Right renal cortex interstitium (tissue), 3 donors: ENCODE measurements around the gene RAI14. TPM values are rescaled to one million over a fixed set of nuclear protein-coding genes. Genes with fewer than 3 reads are reported as not detected.
"Not testable (repeated sequence)": the region's sequence is repeated elsewhere in the genome, so short reads cannot be mapped to it uniquely, and the experiment has no call there.

Experiments
- DNase-seq, 3 donors: peaks; one replicate each; pipeline ENCODE4 v3.0.0-alpha.2; 2013; ENCODE audit warnings: low read depth in 3 of 3, low spot score in 2 of 3
- polyA plus RNA-seq, 3 donors: library from polyadenylated mRNA; unstranded; fragments of 120-200 nt; gene quantifications; one replicate each; pipeline ENCODE4 v1.2.1, GENCODE V29; 2013; ENCODE audit not compliant: insufficient read length in 3 of 3

The RAI14 gene
- polyA plus RNA-seq, 3 donors, result 89.6 to 103 (median 100.0) TPM

DNA sequence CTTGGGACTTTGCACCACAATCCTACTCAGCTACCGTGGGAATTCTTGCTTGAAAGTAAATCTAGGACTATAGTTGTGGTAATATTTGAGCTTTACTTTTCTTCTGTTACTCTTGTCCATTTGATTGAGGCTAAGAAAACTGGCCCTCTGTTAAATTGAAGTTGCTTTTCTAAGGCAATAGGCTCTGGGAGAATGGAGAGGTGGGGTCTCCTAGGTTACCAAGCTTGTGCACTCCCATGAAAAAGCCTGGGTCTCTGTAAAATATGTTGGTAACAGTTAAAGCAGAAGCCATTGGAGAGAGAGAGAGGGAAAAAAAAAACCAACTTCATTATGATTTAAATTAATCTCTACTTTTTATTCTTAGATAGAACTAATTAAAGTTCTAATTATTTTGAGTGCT is 68.6 kb downstream of the RAI14 start:
- no peak for DNase-seq

- not testable (repeated sequence) for DNase-seq
Measured at GRCh38 chr5:34727166-34727749, 71.1 kb downstream of the RAI14 start.

DNA sequence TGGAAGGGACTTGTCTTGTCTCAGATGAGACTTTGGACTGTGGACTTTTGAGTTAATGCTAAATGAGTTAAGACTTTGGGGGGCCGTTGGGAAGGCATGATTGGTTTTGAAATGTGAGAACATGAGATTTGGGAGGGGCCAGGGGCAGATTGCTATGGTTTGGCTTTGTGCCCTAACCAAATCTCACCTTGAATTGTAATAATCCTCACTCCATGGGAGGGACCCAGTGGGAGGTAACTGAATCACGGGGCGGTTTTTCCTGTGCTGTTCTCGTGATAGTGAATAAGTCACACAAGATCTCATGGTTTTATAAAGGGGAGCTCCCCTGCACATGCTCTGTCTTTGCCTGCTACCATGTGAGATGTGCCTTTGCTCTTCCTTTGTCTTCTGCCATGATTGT is 72.1 kb downstream of the RAI14 start:
- DNase-seq, result no peak

DNA sequence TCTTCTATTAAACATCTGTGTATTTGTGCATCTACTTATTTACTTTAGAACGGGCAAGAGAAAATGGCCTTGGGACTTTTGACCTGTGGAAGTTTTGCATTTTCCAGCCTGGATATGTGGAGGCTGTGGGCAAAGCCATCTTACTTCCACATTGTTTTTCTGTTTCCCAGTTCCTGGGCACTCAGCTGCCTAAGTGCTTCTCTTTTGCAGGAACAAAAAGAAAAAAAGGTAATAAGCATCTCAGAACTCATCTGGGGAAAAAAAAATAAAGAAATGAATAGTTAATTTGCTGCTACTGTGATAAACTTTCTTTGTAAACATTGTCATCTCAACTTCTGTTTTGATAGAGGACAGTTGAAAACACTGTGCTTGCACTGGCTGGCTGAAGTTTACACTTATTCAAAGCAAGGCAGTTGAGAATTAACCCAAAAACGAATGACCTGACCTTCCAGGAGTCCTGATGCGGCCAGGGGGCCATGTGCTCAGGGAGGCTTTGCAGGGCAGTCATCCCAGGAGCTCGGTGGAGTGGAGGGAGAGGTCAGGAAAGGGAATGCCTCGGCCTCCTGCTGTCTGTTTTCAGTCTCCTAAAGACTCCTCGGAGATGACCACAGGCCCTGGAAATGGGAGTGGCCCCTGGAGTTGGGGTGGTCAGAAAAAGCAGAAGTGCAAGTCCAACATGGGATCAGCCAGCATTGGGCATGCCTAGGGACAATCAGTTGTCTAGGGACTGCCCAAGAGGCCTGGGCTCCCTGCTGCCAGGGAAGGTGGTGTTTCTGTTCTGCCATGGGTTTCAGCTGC is 75.5 kb downstream of the RAI14 start:
- no peak for DNase-seq

- no peak for DNase-seq
Measured at GRCh38 chr5:34734326-34734725, 78.2 kb downstream of the RAI14 start.

GRCh38 chr5:34735491-34736426 is 79.6 kb downstream of the RAI14 start:
- DNase-seq, result no peak

- DNase-seq, result no peak
Measured at GRCh38 chr5:34736445-34737115, 80.5 kb downstream of the RAI14 start.

GRCh38 chr5:34737731-34738130 is 81.6 kb downstream of the RAI14 start:
- no peak for DNase-seq

DNA sequence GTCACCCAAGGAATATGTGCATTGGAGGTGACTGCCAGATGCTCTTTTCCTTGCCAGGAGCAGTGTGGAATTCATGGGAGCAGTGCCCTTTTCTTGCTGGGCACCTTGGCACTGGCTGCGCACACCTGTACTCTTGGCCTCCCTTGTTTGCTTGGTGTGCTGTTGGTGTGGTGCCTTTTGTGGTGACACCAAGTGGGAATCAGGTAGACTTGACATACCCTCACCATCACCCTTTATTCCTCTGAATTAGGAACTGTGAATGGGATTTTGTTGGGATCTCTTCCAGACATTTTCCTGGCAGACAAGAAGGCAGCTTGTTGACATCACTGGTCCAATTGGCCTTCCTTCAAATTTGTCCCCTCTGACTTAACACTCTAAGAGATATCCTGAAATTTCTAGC is 82.3 kb downstream of the RAI14 start:
- no peak for DNase-seq

GRCh38 chr5:34740389-34740806 is 84.3 kb downstream of the RAI14 start:
- DNase-seq, result peak in 2 of 3 donors; percentile 55 to 61

- no peak for DNase-seq
Measured at GRCh38 chr5:34742061-34742460, 85.9 kb downstream of the RAI14 start.

DNA sequence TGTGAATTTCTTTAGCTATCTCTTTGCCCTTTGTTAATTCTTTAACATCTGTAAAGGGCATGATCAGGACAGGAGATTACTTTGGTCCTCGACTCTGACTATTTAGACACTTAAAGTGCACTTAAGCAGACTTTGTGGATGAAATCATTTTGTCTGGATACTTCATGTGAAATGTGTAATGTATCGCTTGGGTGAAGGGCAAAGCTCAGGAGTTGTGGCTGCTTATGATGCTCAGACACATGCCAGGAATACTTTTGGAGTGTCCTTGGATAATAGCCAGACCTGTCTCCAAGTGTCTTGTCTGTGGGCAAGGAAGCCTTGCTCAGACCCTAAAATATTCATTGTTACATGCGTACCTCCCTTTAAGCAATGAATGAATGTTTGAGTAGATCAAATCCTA is 87.8 kb downstream of the RAI14 start:
- DNase-seq, result no peak

DNA sequence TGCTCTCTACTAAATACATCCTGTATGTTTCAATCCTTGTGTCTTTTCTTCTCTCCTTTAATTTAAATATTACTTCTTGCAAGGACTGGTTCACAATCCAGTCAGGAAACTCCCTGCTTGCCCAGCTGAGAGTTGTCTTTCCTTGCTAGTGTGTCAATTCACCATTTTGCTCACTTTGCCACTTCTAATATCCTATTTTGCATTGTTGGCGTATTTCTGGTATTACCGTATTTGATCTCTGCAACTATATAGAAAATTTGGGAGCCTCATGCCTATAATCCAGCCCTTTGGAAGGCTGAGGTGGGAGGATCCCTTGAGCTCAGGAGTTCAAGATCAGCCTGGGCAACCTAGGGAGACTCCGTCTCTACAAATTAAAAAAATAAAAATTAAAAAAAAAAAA is 92.3 kb downstream of the RAI14 start:
- no peak for DNase-seq

DNA sequence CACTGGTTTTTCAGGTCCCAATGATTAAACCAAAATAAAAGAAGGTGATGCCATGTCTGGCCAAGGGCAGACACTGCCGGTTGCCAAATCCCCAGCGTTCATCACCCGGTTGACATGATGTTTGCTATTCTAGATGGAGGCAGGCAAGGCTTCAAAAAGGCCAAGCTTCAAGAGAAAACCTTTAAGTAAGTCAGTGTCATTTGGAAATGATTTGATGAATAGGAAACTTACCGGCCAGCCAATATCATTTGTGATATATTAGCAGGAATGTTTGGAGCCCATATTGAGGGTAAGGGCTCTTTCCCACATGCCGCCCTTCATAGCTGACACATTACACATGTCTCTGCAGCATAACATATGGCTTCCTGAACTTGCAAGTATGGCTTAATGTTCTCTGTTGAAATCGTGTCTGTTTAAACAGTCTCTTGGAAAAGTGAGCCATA is 93.3 kb downstream of the RAI14 start:
- DNase-seq, result no peak

GRCh38 chr5:34750206-34750605 is 94.1 kb downstream of the RAI14 start:
- no peak for DNase-seq

GRCh38 chr5:34751807-34752736 is 95.9 kb downstream of the RAI14 start:
- DNase-seq, result no peak

- not testable (repeated sequence) for DNase-seq
Measured at GRCh38 chr5:34753236-34753635, 97.1 kb downstream of the RAI14 start.

GRCh38 chr5:34755926-34756325 is 99.8 kb downstream of the RAI14 start:
- DNase-seq, result no peak

DNA sequence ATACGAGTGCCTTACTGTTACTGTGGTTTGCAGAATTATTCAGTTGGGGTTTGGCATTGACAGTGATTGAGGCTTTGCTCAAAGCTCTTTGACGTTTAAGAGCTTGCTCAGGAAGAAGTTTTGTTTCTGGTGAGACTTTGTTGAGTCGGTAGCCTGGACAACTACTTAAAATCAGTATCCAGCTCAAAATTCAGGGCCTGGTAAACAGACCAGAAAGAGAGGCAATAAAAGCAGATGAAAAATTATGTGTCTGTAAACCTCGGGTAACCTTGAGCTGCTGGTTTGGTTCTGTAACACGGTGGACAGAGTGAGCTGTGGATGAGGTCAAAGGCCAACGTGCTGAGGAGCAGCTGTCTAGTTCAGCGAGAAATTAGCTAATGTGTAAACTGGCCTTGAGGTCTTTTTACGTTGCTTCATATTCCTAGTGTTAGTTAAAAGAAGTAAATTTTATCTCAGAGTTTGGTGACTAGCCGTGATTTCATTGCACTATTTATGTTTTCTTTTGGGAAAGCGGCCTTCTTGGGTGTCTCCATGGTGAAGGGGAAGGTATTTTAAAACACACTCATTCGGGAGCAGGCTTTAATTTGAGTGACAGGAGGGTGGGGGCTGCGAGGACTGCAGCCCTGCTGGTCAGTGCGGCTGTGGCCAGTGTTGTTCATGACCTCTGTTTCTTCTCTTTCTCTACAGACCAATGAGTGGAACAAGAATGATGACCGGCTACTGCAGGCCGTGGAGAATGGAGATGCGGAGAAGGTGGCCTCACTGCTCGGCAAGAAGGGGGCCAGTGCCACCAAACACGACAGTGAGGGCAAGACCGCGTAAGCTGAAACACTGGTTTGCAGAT is 100.9 kb downstream of the RAI14 start:
- DNase-seq, result peak; percentile 64 to 69 (median 69)
